Measurements from ENCODE around the gene NOL4L.

DNA sequence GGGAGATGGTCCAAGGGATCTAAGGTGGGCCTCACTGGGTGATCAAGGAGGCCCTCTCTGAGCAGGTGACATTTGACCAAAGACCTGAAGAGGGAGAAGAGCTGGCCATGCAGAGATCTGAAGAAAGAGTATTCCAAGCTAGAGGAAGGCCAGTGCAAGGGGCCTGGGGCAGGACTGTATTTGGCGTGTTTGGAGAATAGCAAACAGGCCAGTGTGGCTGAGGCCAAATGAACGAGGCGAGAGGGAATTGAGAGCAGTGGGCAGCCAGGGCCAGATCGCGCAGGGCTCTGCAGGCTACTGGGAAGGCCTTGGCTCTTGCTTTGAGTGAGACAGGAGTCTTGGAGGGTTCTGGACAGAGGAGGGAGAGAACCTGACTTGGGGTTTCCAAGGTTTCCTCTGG lies 9.3 kb downstream of the NOL4L start:
- TF ChIP-seq, protein P1, sequence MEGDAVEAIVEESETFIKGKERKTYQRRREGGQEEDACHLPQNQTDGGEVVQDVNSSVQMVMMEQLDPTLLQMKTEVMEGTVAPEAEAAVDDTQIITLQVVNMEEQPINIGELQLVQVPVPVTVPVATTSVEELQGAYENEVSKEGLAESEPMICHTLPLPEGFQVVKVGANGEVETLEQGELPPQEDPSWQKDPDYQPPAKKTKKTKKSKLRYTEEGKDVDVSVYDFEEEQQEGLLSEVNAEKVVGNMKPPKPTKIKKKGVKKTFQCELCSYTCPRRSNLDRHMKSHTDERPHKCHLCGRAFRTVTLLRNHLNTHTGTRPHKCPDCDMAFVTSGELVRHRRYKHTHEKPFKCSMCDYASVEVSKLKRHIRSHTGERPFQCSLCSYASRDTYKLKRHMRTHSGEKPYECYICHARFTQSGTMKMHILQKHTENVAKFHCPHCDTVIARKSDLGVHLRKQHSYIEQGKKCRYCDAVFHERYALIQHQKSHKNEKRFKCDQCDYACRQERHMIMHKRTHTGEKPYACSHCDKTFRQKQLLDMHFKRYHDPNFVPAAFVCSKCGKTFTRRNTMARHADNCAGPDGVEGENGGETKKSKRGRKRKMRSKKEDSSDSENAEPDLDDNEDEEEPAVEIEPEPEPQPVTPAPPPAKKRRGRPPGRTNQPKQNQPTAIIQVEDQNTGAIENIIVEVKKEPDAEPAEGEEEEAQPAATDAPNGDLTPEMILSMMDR (IDR thresholded peaks at IDR 0.05): no peak
- TF ChIP-seq POLR2AphosphoS5 (IDR thresholded peaks at IDR 0.05): no peak
- no peak for TF ChIP-seq POLR2A (IDR thresholded peaks at IDR 0.05; ENCODE audit: low read depth)
- no peak for TF ChIP-seq EP300 (IDR thresholded peaks at IDR 0.05)
